ENCODE data around the gene SNCB.

The SNCB gene

GRCh38 chr5:176642675-176643490 lies 12.5 kb upstream of the SNCB start:
- no peak overlapping the region for H3K27ac Mint-ChIP-seq
- no peaks in the 10 kb centered on the region for H3K36me3 Mint-ChIP-seq (ENCODE audit: low read depth)
- H3K4me3 Mint-ChIP-seq: no peak overlapping the region
- no peaks in the 10 kb centered on the region for H3K9me3 Mint-ChIP-seq
- no peaks in the 10 kb centered on the region for H3K27me3 Mint-ChIP-seq
- H3K4me1 Mint-ChIP-seq (ENCODE audit: low read depth): peaks cover 13% of the 10 kb centered on the region

GRCh38 chr5:176640616-176641015 lies 10.3 kb upstream of the SNCB start:
- Mint-ChIP-seq H3K27ac (no peak overlapping the region), H3K4me3 (no peak overlapping the region), H3K36me3 (ENCODE audit: low read depth) (no peaks in the 10 kb centered on the region)

GRCh38 chr5:176639981-176640380 lies 9.6 kb upstream of the SNCB start:
- Mint-ChIP-seq H3K27me3 (peaks cover 13% of the 10 kb centered on the region), H3K9me3 (no peaks in the 10 kb centered on the region), H3K4me1 (ENCODE audit: low read depth) (no peaks in the 10 kb centered on the region), H3K27ac (no peak overlapping the region), H3K4me3 (no peak overlapping the region), H3K36me3 (ENCODE audit: low read depth) (no peaks in the 10 kb centered on the region)

More at GRCh38 chr5:176640616-176641015, 10.3 kb upstream of the SNCB start:
- H3K9me3 Mint-ChIP-seq: no peaks in the 10 kb centered on the region
- H3K4me1 Mint-ChIP-seq (ENCODE audit: low read depth): no peaks in the 10 kb centered on the region
- peaks cover 7% of the 10 kb centered on the region for H3K27me3 Mint-ChIP-seq

- Mint-ChIP-seq H3K4me3 (no peak overlapping the region), H3K36me3 (ENCODE audit: low read depth) (no peaks in the 10 kb centered on the region), H3K27me3 (peaks cover 18% of the 10 kb centered on the region), H3K4me1 (ENCODE audit: low read depth) (peaks cover under 1% of the 10 kb centered on the region), H3K9me3 (no peaks in the 10 kb centered on the region), H3K27ac (no peak overlapping the region)
Measured at GRCh38 chr5:176639208-176639607, 8.9 kb upstream of the SNCB start.

GRCh38 chr5:176638437-176638836 lies 8.1 kb upstream of the SNCB start:
- Mint-ChIP-seq H3K36me3 (ENCODE audit: low read depth) (no peaks in the 10 kb centered on the region), H3K9me3 (no peaks in the 10 kb centered on the region), H3K27ac (no peak overlapping the region), H3K4me3 (no peak overlapping the region), H3K27me3 (peaks cover 25% of the 10 kb centered on the region), H3K4me1 (ENCODE audit: low read depth) (peaks cover 8% of the 10 kb centered on the region)

GRCh38 chr5:176637556-176637955 lies 7.2 kb upstream of the SNCB start:
- no peak overlapping the region for H3K4me3 Mint-ChIP-seq
- no peaks in the 10 kb centered on the region for H3K9me3 Mint-ChIP-seq
- H3K4me1 Mint-ChIP-seq (ENCODE audit: low read depth): peaks cover 8% of the 10 kb centered on the region
- no peaks in the 10 kb centered on the region for H3K36me3 Mint-ChIP-seq (ENCODE audit: low read depth)
- H3K27me3 Mint-ChIP-seq: peaks cover 28% of the 10 kb centered on the region
- no peak overlapping the region for H3K27ac Mint-ChIP-seq

- H3K9me3 Mint-ChIP-seq: no peaks in the 10 kb centered on the region
- H3K4me3 Mint-ChIP-seq: no peak overlapping the region
- H3K4me1 Mint-ChIP-seq (ENCODE audit: low read depth): peaks cover 8% of the 10 kb centered on the region
- peaks cover 36% of the 10 kb centered on the region for H3K27me3 Mint-ChIP-seq
- H3K27ac Mint-ChIP-seq: no peak overlapping the region
- no peaks in the 10 kb centered on the region for H3K36me3 Mint-ChIP-seq (ENCODE audit: low read depth)
Measured at GRCh38 chr5:176636426-176636825, 6.1 kb upstream of the SNCB start.

GRCh38 chr5:176633598-176633997 lies 3.3 kb upstream of the SNCB start:
- Mint-ChIP-seq H3K27me3 (peaks cover 54% of the 10 kb centered on the region), H3K27ac (no peak overlapping the region), H3K9me3 (no peaks in the 10 kb centered on the region), H3K36me3 (ENCODE audit: low read depth) (no peaks in the 10 kb centered on the region), H3K4me1 (ENCODE audit: low read depth) (peaks cover 13% of the 10 kb centered on the region), H3K4me3 (no peak overlapping the region)

- no peaks in the 10 kb centered on the region for H3K9me3 Mint-ChIP-seq
- H3K36me3 Mint-ChIP-seq (ENCODE audit: low read depth): no peaks in the 10 kb centered on the region
- H3K4me1 Mint-ChIP-seq (ENCODE audit: low read depth): peaks cover 13% of the 10 kb centered on the region
- no peak overlapping the region for H3K4me3 Mint-ChIP-seq
- H3K27ac Mint-ChIP-seq: no peak overlapping the region
- peaks cover 62% of the 10 kb centered on the region for H3K27me3 Mint-ChIP-seq
Measured at GRCh38 chr5:176632745-176633144, 2.4 kb upstream of the SNCB start.

GRCh38 chr5:176631383-176632200 lies 1.3 kb upstream of the SNCB start:
- no peak overlapping the region for H3K4me3 Mint-ChIP-seq
- no peaks in the 10 kb centered on the region for H3K9me3 Mint-ChIP-seq
- peaks cover 66% of the 10 kb centered on the region for H3K27me3 Mint-ChIP-seq
- no peaks in the 10 kb centered on the region for H3K36me3 Mint-ChIP-seq (ENCODE audit: low read depth)
- H3K4me1 Mint-ChIP-seq (ENCODE audit: low read depth): peaks cover 13% of the 10 kb centered on the region
- H3K27ac Mint-ChIP-seq: no peak overlapping the region

GRCh38 chr5:176630681-176631222 lies 418 bp upstream of the SNCB start:
- Mint-ChIP-seq H3K27ac (no peak overlapping the region), H3K9me3 (no peaks in the 10 kb centered on the region), H3K4me3 (peak overlapping the region; percentile 38), H3K4me1 (ENCODE audit: low read depth) (peaks cover 13% of the 10 kb centered on the region), H3K36me3 (ENCODE audit: low read depth) (no peaks in the 10 kb centered on the region), H3K27me3 (peaks cover 71% of the 10 kb centered on the region)

- Mint-ChIP-seq H3K27ac (no peak overlapping the region), H3K36me3 (ENCODE audit: low read depth) (no peaks in the 10 kb centered on the region), H3K4me1 (ENCODE audit: low read depth) (peaks cover 13% of the 10 kb centered on the region), H3K9me3 (no peaks in the 10 kb centered on the region), H3K27me3 (peaks cover 64% of the 10 kb centered on the region), H3K4me3 (no peak overlapping the region)
Measured at GRCh38 chr5:176629317-176629852, 949 bp downstream of the SNCB start.

- Mint-ChIP-seq H3K27me3 (peaks cover 61% of the 10 kb centered on the region), H3K4me1 (ENCODE audit: low read depth) (peaks cover 7% of the 10 kb centered on the region), H3K36me3 (ENCODE audit: low read depth) (no peaks in the 10 kb centered on the region), H3K9me3 (no peaks in the 10 kb centered on the region), H3K4me3 (no peak overlapping the region), H3K27ac (no peak overlapping the region)
Measured at GRCh38 chr5:176628406-176629228, 1.7 kb downstream of the SNCB start.

GRCh38 chr5:176627582-176627981 lies 2.8 kb downstream of the SNCB start:
- Mint-ChIP-seq H3K27ac (no peak overlapping the region), H3K27me3 (peaks cover 59% of the 10 kb centered on the region), H3K4me3 (no peak overlapping the region), H3K36me3 (ENCODE audit: low read depth) (no peaks in the 10 kb centered on the region), H3K9me3 (no peaks in the 10 kb centered on the region), H3K4me1 (ENCODE audit: low read depth) (peaks cover 6% of the 10 kb centered on the region)
